Gastrocnemius medialis (tissue), 4 donors: ENCODE measurements around the gene ZMYND12. TPM values are rescaled to one million over a fixed set of nuclear protein-coding genes. Genes with fewer than 3 reads are reported as not detected.

Experiments
- ATAC-seq, 2 donors: fragments of 150-250 bp; one replicate each; pipeline ENCODE4 v1.9.1; 2016
- DNase-seq, 2 donors: peaks; one replicate each; pipeline ENCODE4 v3.0.0-alpha.2; 2019
- H3K27ac ChIP-seq, 4 donors: fragments of 200-600 bp; sonication (generic); 1 replicate in 1 of 4; 2 replicates in 3 of 4; pipeline ENCODE4 v1.5.1; 2016 to 2018; ENCODE audit warnings: mild to moderate bottlenecking in 2 of 4, moderate library complexity in 1 of 4
- H3K27me3 ChIP-seq, 3 donors: fragments of 200-600 bp; sonication (generic) in 2 of 3; 1 replicate in 1 of 3; 2 replicates in 2 of 3; pipeline versions ENCODE4 v1.5.1 to v1.6.0; 2016 to 2019; ENCODE audit warnings: mild to moderate bottlenecking in 1 of 3, moderate library complexity in 1 of 3
- H3K36me3 ChIP-seq, 2 donors: fragments of 200-600 bp; sonication (generic) in 1 of 2; one replicate each; pipeline ENCODE4 v1.5.1; 2017 to 2018
- H3K4me1 ChIP-seq, 2 donors: fragments of 200-600 bp; sonication (generic) in 1 of 2; one replicate each; pipeline ENCODE4 v1.5.1; 2016 to 2017; ENCODE audit warnings: mild to moderate bottlenecking in 2 of 2
- H3K4me3 ChIP-seq, 4 donors: fragments of 200-600 bp; sonication (generic) in 3 of 4; 1 replicate in 1 of 4; 2 replicates in 3 of 4; pipeline ENCODE4 v1.5.1; 2016 to 2019; ENCODE audit warnings: mild to moderate bottlenecking in 2 of 4
- H3K9me3 ChIP-seq, 3 donors: fragments of 200-600 bp; sonication (generic) in 2 of 3; 1 replicate in 1 of 3; 2 replicates in 2 of 3; pipeline ENCODE4 v1.5.1; 2016 to 2019
- POLR2A ChIP-seq, 2 donors: fragments of 450-650 bp; IDR thresholded peaks; one replicate each; pipeline ENCODE4 v1.6.1; 2017; ENCODE audit warnings: antibody characterized with exemption in 2 of 2, mild to moderate bottlenecking in 2 of 2, moderate library complexity in 2 of 2
- in situ Hi-C, 4 donors: fragments of 200-750 bp; cut with MboI; loops; one replicate each; pipeline versions ENCODE4 v1.15.0 to v1.8.0; 2017; ENCODE audit warnings: low sequenced_read_pairs in 4 of 4
- intact Hi-C: fragments of 100-400 bp; cut with DNase I; formaldehyde crosslinking; loops from one replicate; pipeline ENCODE4 v1.15.1; 2023; ENCODE audit warnings: low total_unique reads
- total RNA-seq, 4 donors: library from RNA; depleted of rRNA; stranded (reverse); fragments of >200 nt; gene quantifications; one replicate each; pipeline versions ENCODE4 v1.1.0 to v1.2.3, GENCODE V29; 2016
- TF ChIP-seq, protein P1 (sequence below), 5 experiments: fragments of 450-650 bp in 3 of 5; fragments of 200-600 bp in 2 of 5; sonication (generic) in 2 of 5; IDR thresholded peaks in 4 of 5; conservative IDR thresholded peaks in 1 of 5; 1 replicate in 4 of 5; 2 replicates in 1 of 5; pipeline ENCODE4 v1.5.1; 2016 to 2019; ENCODE audit warnings: antibody characterized with exemption in 5 of 5, mild to moderate bottlenecking in 3 of 5, moderate library complexity in 3 of 5

The ZMYND12 gene
- total RNA-seq, 4 donors from 2014 or later = 0.80 to 1.0 TPM; not detected in 2

DNA sequence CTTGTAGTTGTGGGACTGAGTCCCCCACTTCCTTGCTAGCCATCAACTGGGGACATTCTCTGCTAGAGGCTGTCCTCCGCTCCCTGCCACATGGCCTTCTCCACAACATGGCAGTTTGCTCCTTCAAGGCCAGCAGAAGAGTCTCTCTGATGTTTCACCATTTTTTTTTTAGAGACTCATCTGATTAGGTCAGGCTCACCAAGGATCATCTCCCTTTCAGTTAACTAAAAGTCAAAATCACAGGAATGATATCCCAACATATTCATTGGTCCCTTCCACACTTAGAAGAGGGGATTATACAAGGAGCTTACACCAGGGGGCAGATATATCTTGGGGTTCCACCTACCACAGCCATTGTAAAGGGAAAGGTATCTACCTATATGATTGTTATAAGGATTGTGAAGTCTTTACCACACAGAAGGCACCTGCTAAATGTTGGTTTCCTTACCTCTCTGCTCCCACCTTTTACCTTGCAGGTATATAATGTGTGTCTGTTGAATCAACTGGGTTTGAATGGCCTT lies 51.9 kb downstream of the ZMYND12 start:
- H3K36me3 ChIP-seq = no peaks in the 10 kb centered on the region
- no peaks in the 10 kb centered on the region for H3K27me3 ChIP-seq
- DNase-seq (no peak), ATAC-seq (no peak)
- H3K4me1 ChIP-seq = no peaks in the 10 kb centered on the region
- intact Hi-C loops = no loop called here
- in situ Hi-C loops = no loop called here
- no peak overlapping the region for H3K4me3 ChIP-seq
- H3K27ac ChIP-seq = no peak overlapping the region
- TF ChIP-seq POLR2A (IDR thresholded peaks at IDR 0.05) = no peak
- TF ChIP-seq, protein P1, sequence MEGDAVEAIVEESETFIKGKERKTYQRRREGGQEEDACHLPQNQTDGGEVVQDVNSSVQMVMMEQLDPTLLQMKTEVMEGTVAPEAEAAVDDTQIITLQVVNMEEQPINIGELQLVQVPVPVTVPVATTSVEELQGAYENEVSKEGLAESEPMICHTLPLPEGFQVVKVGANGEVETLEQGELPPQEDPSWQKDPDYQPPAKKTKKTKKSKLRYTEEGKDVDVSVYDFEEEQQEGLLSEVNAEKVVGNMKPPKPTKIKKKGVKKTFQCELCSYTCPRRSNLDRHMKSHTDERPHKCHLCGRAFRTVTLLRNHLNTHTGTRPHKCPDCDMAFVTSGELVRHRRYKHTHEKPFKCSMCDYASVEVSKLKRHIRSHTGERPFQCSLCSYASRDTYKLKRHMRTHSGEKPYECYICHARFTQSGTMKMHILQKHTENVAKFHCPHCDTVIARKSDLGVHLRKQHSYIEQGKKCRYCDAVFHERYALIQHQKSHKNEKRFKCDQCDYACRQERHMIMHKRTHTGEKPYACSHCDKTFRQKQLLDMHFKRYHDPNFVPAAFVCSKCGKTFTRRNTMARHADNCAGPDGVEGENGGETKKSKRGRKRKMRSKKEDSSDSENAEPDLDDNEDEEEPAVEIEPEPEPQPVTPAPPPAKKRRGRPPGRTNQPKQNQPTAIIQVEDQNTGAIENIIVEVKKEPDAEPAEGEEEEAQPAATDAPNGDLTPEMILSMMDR (IDR thresholded peaks at IDR 0.05 in 4 of 5, conservative IDR thresholded peaks at IDR 0.05 in 1 of 5) = no peak
- H3K9me3 ChIP-seq = no peaks in the 10 kb centered on the region

DNA sequence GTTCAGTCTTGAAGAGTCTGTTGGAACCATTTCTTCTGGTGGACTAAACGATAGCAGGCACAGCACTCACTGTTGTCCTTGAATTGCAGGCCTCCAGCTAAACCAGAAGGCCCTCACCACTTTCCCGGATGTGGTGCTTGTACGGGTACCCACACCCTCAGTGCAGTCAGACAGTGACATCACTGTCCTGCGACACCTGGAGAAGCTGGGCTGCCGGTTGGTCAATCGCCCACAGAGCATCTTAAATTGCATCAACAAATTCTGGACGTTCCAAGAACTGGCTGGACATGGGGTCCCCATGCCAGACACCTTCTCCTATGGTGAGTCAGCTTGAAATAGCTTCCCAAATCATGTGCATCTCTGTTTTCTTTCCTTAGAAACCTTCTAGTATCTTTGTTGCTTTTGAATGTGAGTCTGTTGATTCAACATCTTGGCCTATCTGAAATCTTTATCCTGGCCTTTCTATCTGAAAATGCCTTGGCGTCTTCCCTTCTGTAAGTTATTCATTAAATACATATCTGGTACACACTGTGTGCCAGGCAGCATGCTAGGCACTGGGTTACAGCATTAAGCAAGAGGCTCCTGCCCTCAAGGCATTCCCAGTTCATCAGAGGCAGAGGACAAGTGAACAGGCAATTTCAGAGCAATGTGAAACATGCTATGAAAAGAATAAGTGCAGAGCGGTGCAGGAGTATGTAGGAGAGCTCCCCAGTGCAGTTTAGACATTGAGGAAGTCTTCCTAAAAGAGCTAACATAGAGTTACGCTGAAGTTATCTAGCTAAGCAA lies 56.3 kb downstream of the ZMYND12 start:
- DNase-seq = no peak
- Histone ChIP-seq H3K4me3 (no peak overlapping the region), H3K27me3 (no peaks in the 10 kb centered on the region), H3K4me1 (no peaks in the 10 kb centered on the region), H3K27ac (no peak overlapping the region), H3K36me3 (no peaks in the 10 kb centered on the region), H3K9me3 (no peaks in the 10 kb centered on the region)
- intact Hi-C loops (no loop called here), in situ Hi-C loops (no loop called here)
- no peak for ATAC-seq
- TF ChIP-seq, protein P1 (IDR thresholded peaks at IDR 0.05 in 4 of 5, conservative IDR thresholded peaks at IDR 0.05 in 1 of 5) = no peak
- no peak for TF ChIP-seq POLR2A (IDR thresholded peaks at IDR 0.05)

DNA sequence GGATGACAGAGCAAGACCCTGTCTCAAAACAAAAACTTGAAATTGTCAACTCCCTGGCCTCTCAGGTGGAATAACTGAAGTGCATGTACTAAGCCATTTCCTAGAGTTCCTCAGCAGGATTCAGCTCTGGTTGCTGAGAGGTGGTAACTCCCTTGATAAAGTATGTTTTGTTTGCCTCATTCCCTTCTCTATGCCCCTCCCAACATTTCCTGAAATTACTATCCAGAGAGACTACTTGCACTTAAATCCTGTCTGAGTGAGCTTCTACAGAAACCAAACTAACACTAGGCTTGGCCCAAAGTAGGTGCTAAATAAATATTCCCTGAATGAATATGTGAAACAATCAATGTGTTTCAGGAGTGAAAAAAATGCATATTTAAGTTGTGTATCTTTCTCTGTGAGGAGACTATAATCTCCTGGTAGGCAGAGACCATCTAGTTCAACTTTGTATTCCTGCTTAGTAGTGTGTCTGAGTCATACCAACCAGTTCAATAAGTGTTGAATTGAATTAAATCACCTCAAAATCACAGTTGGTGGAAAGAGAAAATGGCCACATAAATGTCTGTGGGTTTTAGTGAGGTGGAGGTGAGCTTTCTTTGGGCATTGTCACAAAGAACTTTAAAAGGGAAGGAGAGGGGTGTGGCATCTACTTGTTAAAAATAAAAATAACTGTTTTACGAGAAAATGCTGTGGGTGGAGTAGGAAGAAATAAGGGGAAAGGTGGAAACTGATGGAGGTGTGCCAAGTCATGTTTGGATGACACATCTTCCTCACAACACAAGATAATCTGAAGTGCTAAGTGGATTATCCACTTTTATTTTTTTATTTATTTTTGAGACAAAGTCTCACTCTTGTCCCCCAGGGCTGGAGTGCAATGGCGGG lies 62.6 kb downstream of the ZMYND12 start:
- Histone ChIP-seq H3K4me1 (no peaks in the 10 kb centered on the region), H3K4me3 (no peak overlapping the region), H3K9me3 (no peaks in the 10 kb centered on the region), H3K27me3 (no peaks in the 10 kb centered on the region), H3K27ac (no peak overlapping the region), H3K36me3 (no peaks in the 10 kb centered on the region)
- TF ChIP-seq POLR2A (IDR thresholded peaks at IDR 0.05) = no peak
- TF ChIP-seq, protein P1 (IDR thresholded peaks at IDR 0.05 in 4 of 5, conservative IDR thresholded peaks at IDR 0.05 in 1 of 5) = no peak
- in situ Hi-C loops = no loop called here
- no peak for ATAC-seq
- DNase-seq = no peak
- intact Hi-C loops = no loop called here

DNA sequence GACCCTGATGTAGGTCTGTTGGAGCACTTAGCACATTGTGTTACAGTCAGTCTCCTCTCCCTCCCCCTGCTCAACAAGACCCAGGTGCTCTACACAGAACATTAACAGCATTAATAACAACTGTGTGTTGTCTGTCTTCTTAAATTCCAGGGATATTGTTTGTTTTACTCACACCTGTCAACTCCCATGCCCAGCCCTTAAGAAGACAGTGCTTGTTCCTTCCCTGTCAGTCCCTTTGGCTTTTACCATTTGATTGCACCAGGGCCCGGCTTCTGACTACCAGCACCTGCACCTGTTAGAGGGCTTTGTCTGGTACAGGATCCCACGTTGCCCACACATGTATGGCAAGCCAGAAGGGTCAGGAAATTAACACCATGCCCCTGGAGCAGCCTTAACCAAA lies 63.6 kb downstream of the ZMYND12 start:
- Histone ChIP-seq H3K36me3 (no peaks in the 10 kb centered on the region), H3K27ac (no peak overlapping the region), H3K9me3 (no peaks in the 10 kb centered on the region), H3K27me3 (no peaks in the 10 kb centered on the region), H3K4me1 (no peaks in the 10 kb centered on the region), H3K4me3 (no peak overlapping the region)
- DNase-seq (no peak), ATAC-seq (no peak)
- in situ Hi-C loops = no loop called here
- intact Hi-C loops = no loop called here
- no peak for TF ChIP-seq POLR2A (IDR thresholded peaks at IDR 0.05)
- TF ChIP-seq, protein P1 (IDR thresholded peaks at IDR 0.05 in 4 of 5, conservative IDR thresholded peaks at IDR 0.05 in 1 of 5) = no peak
